HCT116 (cell line): Measurements from ENCODE around the gene SNX9.

Source experiments
- CEBPB ChIP-seq: IDR thresholded peaks from 2 replicates; pipeline ENCODE4 v1.6.1; 2012; ENCODE audit warnings: low read depth
- EGR1 ChIP-seq: IDR thresholded peaks from 2 replicates; pipeline ENCODE4 v1.6.1; 2012; ENCODE audit warnings: low read depth
- ELF1 ChIP-seq: IDR thresholded peaks from 2 replicates; pipeline ENCODE4 v1.6.1; 2012; ENCODE audit warnings: low read depth, borderline replicate concordance
- EZH2 ChIP-seq: fragments of 200-600 bp; sonication (generic); IDR thresholded peaks from 2 replicates; pipeline ENCODE4 v1.6.1; 2017; ENCODE audit warnings: antibody characterized with exemption, mixed run types
- JUND ChIP-seq: IDR thresholded peaks from 2 replicates; pipeline ENCODE4 v1.6.1; 2012
- POLR2A ChIP-seq: IDR thresholded peaks from 2 replicates; pipeline ENCODE4 v1.7.0; 2011; ENCODE audit warnings: borderline replicate concordance; ENCODE audit not compliant: insufficient read depth, insufficient read length; ENCODE audit errors: extremely low read depth
- POLR2AphosphoS5 ChIP-seq: IDR thresholded peaks from 2 replicates; pipeline ENCODE4 v1.6.1; 2011; ENCODE audit warnings: mild to moderate bottlenecking, low read depth, low read length, moderate library complexity
- RAD21 ChIP-seq: IDR thresholded peaks from 2 replicates; pipeline ENCODE4 v1.6.1; 2012; ENCODE audit warnings: low read depth, mild to moderate bottlenecking
- REST ChIP-seq: IDR thresholded peaks from 2 replicates; pipeline ENCODE4 v1.6.1; 2012; ENCODE audit warnings: low read depth
- SP1 ChIP-seq: IDR thresholded peaks from 2 replicates; pipeline ENCODE4 v1.6.1; 2012; ENCODE audit warnings: low read depth
- TCF7L2 ChIP-seq: IDR thresholded peaks from 2 replicates; pipeline ENCODE4 v1.7.0; 2011; ENCODE audit warnings: borderline replicate concordance, inconsistent platforms; ENCODE audit not compliant: insufficient read depth, insufficient read length; ENCODE audit errors: extremely low read depth
- ZFX ChIP-seq: fragments of 450-650 bp; IDR thresholded peaks from 2 replicates; pipeline ENCODE4 v1.6.1; 2017
- TF ChIP-seq, protein P1 (sequence below), 3 experiments: fragments of 200-600 bp in 1 of 3; sonication (generic) in 1 of 3; IDR thresholded peaks in 2 of 3; conservative IDR thresholded peaks in 1 of 3; 2 replicates each; pipeline ENCODE4 v1.5.1; 2012 to 2017; ENCODE audit warnings: low read depth in 2 of 3, low read length in 2 of 3, antibody characterized with exemption in 1 of 3, borderline replicate concordance in 1 of 3, control low read depth in 1 of 3, mild to moderate bottlenecking in 1 of 3, mixed read lengths in 1 of 3, mixed run types in 1 of 3, moderate library complexity in 1 of 3; ENCODE audit not compliant: insufficient read depth in 1 of 3

DNA sequence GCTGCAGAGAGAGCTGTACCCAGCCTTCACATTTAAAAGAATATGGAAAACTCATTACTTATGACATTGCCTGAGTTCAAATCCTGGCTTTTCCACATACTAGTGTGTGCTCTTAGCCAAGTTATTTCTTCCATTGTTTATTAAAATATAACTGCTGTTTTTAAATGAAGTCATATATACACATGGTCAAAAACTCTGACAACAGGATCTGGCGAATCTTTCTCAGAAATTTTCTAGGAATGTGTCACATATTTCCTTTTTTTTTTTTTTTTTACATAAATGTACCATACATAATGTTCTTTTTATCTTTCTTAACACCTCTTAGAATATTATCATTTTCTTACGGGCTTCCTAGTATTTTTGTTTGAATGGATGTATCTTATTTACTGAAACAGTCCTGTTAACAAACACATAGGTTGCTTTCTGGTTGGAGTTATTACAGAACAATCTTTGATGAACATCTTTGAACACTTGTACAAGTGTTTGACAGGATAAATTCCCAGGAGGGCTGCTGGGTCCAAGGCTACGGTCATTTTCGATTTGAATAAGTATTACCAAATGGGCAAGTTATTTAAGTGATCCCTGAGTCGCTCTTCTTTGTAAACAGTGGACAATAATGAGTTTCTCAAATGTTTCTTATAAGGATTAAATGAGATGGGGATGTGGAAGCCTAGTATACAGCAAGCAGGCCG, 1.6 kb upstream of the SNX9 start:
- TF ChIP-seq EZH2: no peak
- TF ChIP-seq, protein P1, sequence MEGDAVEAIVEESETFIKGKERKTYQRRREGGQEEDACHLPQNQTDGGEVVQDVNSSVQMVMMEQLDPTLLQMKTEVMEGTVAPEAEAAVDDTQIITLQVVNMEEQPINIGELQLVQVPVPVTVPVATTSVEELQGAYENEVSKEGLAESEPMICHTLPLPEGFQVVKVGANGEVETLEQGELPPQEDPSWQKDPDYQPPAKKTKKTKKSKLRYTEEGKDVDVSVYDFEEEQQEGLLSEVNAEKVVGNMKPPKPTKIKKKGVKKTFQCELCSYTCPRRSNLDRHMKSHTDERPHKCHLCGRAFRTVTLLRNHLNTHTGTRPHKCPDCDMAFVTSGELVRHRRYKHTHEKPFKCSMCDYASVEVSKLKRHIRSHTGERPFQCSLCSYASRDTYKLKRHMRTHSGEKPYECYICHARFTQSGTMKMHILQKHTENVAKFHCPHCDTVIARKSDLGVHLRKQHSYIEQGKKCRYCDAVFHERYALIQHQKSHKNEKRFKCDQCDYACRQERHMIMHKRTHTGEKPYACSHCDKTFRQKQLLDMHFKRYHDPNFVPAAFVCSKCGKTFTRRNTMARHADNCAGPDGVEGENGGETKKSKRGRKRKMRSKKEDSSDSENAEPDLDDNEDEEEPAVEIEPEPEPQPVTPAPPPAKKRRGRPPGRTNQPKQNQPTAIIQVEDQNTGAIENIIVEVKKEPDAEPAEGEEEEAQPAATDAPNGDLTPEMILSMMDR (IDR thresholded peaks at IDR 0.05 in 2 of 3, conservative IDR thresholded peaks at IDR 0.05 in 1 of 3; ENCODE audit: borderline replicate concordance in 1 of 3, insufficient read depth in 1 of 3, low read depth in 2 of 3, low read length in 2 of 3): no peak
- TF ChIP-seq REST: no peak
- no peak for TF ChIP-seq POLR2A
- no peak for TF ChIP-seq POLR2AphosphoS5
- TF ChIP-seq CEBPB: no peak
- no peak for TF ChIP-seq ELF1
- no peak for TF ChIP-seq SP1
- TF ChIP-seq JUND: no peak
- TF ChIP-seq ZFX: no peak
- TF ChIP-seq EGR1: no peak
- TF ChIP-seq TCF7L2: no peak
- no peak for TF ChIP-seq RAD21
